HepG2 (cell line): ENCODE data around the gene PPP6R2.

Experiments
- HIVEP1 ChIP-seq: sonication (generic); formaldehyde crosslinking; IDR thresholded peaks from 2 replicates; pipeline ENCODE4 v1.4.0; 2020; ENCODE audit warnings: mild to moderate bottlenecking, missing genetic modification reagents
- NRL ChIP-seq: sonication (generic); formaldehyde crosslinking; IDR thresholded peaks from 2 replicates; pipeline ENCODE4 v1.5.0; 2020; ENCODE audit warnings: missing genetic modification reagents, mild to moderate bottlenecking, moderate library complexity, borderline replicate concordance
- PRDM10 ChIP-seq: sonication (generic); formaldehyde crosslinking; IDR thresholded peaks from 2 replicates; pipeline ENCODE4 v1.4.0; 2020; ENCODE audit warnings: low read depth, missing genetic modification reagents

GRCh38 chr22:50316114-50317065 lies 26.7 kb upstream of the PPP6R2 start:
- TF ChIP-seq NRL (CRISPR knock-in tag) (no peak), HIVEP1 (CRISPR knock-in tag) (no peak), PRDM10 (CRISPR knock-in tag) (no peak)
